ENCODE data around the gene PROM1.

Gene PROM1, protein sequence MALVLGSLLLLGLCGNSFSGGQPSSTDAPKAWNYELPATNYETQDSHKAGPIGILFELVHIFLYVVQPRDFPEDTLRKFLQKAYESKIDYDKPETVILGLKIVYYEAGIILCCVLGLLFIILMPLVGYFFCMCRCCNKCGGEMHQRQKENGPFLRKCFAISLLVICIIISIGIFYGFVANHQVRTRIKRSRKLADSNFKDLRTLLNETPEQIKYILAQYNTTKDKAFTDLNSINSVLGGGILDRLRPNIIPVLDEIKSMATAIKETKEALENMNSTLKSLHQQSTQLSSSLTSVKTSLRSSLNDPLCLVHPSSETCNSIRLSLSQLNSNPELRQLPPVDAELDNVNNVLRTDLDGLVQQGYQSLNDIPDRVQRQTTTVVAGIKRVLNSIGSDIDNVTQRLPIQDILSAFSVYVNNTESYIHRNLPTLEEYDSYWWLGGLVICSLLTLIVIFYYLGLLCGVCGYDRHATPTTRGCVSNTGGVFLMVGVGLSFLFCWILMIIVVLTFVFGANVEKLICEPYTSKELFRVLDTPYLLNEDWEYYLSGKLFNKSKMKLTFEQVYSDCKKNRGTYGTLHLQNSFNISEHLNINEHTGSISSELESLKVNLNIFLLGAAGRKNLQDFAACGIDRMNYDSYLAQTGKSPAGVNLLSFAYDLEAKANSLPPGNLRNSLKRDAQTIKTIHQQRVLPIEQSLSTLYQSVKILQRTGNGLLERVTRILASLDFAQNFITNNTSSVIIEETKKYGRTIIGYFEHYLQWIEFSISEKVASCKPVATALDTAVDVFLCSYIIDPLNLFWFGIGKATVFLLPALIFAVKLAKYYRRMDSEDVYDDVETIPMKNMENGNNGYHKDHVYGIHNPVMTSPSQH

DNA sequence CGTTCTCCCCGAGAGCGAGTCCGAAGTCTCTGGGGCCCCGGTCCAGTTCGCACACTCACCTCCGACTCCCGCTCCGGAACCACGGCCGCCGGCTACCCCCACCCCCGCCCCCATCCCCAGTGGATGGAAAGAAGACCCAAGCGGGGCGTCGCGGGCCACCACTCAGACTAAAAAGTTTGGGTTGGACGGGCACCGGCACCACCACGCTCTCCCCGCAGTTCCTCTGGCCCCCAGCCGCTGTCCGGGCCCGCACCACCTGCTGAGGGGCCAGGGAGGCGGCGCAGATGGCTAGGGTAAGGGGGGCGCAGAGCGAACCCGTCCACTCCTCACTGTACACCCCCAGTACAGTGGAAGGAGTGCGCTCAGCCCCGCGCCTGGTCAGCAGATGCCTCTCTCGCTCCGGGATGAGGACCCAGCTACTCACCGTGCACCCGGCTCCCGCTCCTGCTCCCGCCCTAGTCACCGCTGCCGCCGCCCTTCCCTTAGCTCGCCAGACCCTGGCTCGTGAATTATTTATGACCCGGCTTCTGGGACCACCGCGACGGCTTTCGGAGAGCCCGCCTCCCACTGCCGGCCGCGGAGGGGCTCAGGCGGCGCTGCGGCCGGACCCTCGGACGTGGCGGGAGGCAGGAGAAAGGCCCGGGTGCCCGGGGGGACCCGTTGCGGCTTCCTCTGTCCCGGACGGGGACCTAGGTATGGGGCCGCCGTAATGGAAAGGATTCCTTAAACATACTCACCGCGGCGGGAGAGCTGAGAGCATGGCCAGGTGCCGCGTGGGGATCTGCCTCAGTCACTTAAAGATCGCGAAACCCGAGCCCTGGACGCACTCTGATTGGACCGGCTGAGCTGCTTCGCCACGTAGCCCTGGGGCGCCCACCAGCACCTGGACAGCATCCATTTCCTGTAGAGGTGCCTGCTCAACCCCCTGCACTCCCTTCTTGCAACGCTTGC lies at the start of gene PROM1:
TSS of gene PROM1 (minus strand) at position 783 of the 951 bp plus-strand sequence. CDS start 8,117 bp downstream, outside the sequence.
- DNase-seq = no peak
- in situ Hi-C loops (cut with MboI; ENCODE audit: low pct_unique_long_range_greater_than_20kb, low sequenced_read_pairs) = no loop called here

DNA sequence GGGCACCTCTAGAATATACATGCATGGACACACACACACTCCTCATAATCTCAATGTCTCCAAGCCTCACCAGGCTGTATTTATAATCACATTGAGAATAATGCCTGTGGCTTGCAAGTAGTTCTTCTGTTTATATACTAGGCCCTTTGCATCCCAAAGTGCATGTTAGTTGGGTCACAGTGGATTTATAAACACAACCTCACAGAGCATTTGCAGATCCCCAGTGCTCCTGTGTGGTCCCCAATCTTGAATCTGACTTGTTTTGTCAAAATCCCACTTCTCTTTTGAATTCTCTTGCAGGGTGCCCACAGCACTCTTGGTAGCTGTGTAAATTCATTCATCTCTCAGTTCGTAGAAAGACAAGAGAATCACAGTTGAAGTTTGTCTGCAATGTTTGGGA lies 49.6 kb upstream of the PROM1 start:
- in situ Hi-C loops (cut with MboI; ENCODE audit: low pct_unique_long_range_greater_than_20kb, low sequenced_read_pairs) = no loop called here
- no peak for DNase-seq

DNA sequence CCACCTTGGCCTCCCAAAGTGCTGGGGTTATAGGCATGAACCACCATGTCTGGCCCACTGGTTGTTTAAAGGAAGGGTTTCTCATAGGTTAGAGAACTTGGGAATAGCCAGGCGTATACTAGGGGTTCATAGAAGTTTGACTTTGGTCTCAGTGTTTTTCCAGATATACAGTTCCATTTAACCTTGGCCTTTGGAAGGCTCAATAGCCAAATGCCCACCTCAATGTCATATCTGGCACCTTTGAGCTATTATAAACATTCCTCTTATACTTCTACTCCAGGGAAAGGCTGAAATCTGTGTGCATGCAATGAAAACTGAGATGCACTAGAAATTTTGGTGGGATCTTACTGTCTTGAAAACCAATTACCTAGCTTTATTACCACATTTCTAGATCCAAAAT lies 47.5 kb upstream of the PROM1 start:
- in situ Hi-C loops (cut with MboI; ENCODE audit: low pct_unique_long_range_greater_than_20kb, low sequenced_read_pairs) = no loop called here
- no peak for DNase-seq

DNA sequence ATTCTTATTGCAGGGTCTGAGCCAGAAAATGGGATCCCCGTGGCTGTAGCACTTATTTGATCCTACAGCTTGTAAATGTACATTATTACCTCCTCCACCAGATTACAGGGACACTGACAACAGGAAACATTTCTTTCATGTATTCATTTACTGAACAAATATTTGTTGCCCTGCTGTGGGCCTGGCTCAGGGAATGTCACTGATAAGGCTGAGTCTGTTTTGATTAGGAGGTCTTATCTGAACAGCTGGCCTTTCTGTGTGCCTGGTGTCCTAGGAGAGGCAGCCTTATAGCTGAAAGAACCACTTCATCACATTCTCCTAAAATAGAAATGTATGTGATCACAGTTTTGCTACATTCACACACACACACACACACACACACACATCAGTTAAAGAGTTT lies 45.5 kb upstream of the PROM1 start:
- in situ Hi-C loops (cut with MboI; ENCODE audit: low pct_unique_long_range_greater_than_20kb, low sequenced_read_pairs) = no loop called here
- no peak for DNase-seq

DNA sequence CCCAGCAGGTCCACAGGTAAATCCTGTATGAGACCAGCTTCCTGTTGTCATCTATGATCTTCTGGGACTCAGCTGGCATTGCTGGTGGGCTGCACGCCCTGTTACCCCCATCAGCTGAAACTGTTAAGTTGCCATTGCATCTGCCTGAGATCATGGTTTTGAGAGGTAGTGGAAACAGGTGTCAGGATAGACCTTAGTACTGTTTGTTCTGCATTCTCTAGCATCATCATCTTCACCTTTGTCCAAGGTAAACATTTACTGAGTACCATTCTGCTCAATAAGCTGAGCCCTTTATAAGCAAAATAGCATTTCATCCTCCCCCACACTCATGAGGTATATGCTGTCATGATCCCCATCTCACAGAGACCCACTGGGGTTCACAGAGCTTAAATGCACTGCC lies 42.9 kb upstream of the PROM1 start:
- in situ Hi-C loops (cut with MboI; ENCODE audit: low pct_unique_long_range_greater_than_20kb, low sequenced_read_pairs) = no loop called here
- no peak for DNase-seq

DNA sequence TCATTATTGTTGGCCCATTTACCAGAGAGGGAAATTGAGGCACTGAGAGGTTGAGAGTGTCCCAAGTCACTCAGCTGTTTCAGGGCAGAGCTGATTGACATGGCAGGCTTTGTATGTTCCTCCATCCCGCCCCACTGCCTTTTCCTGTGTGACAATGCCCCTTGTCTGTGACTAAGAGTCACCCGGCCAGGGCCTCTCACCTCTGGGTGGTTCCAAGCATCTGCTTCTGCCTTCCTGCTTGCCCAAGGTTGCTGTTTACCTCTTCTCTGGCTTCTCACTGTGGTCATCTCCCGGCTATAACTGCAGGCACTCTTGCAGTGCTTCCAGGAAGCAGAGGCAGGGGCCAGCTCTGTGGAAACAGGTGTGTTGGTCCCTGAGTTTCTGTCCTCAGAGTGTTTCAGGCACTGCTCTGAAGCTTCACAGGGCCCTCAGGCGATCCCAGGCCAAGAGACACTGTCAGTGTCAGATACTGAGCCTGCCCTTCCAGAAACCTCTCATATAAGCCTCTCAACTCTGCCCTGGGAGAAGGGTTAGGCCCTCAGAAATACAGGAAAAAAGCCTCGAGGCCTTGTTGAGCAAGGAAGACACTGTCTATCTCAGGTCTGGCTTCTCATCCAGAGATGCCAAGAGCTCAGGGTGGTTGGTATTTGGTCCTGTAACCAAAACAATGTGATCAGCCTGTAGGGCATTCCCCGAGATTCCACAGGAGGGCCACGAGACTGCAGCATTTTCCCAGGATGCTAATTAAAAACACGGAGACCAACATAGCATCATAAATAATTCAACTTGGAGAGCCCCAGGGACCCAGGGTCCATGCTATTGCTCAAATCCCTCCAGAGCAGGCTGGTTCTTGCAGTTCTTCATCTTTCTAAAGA lies 42.0 kb upstream of the PROM1 start:
- in situ Hi-C loops (cut with MboI; ENCODE audit: low pct_unique_long_range_greater_than_20kb, low sequenced_read_pairs) = no loop called here

DNA sequence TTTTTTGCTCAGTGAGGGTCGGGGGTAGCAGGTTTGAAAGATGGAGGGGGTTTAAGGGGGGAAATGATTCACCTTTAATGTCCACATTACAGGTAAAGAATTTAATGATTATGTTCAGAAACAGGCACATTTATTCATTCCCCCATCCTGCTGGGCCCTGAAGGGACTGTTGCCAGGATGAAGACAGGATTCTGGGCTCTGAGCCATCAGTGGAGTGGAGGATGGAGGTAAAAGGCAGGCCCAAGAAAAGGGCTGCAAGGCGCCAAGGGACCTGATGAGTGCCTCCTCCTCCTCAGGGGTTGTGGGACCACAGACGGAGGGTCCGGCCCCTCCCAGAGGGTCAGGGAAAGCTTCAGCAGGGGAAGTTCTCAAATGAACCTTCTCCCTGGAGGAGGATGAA lies 40.4 kb upstream of the PROM1 start:
- no peak for DNase-seq
- in situ Hi-C loops (cut with MboI; ENCODE audit: low pct_unique_long_range_greater_than_20kb, low sequenced_read_pairs) = no loop called here

More for the DNA sequence above, 42.0 kb upstream of the PROM1 start:
- DNase-seq = no peak

DNA sequence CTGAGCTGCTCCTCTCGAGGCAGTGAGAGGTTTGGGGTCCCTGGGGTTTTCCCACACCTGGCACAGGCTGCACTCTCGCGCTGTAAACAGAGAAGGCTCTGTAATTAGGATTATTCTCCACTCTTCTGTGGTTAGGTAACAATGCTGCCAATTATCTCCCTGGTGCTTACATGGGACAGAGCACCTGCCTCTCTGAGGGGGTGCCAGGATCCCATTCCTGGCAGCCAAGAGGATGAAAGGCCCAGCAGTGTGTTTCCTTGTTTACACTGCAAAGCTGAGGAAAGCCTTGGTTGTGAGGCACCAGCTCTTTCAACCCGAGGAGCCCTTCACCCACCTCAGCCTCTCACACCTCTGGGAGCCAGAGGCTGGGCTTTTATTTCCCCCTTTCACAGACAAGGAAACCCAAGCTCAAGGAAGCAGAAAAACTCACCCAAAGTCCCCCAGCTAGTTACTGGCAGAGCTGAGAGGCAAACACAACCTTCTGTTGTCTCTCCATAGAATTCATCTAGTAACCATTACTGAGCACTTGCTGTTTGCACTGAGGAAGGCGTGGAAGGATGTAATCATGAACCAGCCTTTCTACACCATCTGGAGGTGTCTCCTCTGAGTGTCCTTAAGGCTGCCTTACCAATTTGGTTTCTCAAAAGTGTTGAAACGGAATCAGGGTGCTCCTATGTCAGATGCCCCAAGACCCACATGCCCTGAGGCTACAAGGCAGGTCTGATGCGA lies 39.7 kb upstream of the PROM1 start:
- no peak for DNase-seq
- in situ Hi-C loops (cut with MboI; ENCODE audit: low pct_unique_long_range_greater_than_20kb, low sequenced_read_pairs) = no loop called here

DNA sequence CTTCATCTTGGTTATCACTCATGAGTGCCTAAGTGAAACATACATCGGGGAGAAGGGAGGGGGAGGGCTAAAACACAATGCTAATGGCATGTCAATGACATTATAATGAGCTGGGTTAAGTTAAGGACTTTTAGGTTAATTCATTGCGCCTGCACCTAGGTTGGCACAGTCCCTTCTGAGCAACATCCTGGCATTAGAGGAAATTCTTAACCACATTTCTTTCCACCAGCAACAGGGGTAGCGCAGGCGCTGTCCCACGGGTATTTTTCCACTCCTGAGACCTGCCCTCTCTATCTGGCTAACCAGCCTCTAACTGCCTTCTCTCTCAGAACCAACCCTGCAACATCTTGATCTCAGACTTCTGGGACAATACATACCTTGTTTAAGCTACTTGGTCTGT lies 39.0 kb upstream of the PROM1 start:
- no peak for DNase-seq
- in situ Hi-C loops (cut with MboI; ENCODE audit: low pct_unique_long_range_greater_than_20kb, low sequenced_read_pairs) = no loop called here

DNA sequence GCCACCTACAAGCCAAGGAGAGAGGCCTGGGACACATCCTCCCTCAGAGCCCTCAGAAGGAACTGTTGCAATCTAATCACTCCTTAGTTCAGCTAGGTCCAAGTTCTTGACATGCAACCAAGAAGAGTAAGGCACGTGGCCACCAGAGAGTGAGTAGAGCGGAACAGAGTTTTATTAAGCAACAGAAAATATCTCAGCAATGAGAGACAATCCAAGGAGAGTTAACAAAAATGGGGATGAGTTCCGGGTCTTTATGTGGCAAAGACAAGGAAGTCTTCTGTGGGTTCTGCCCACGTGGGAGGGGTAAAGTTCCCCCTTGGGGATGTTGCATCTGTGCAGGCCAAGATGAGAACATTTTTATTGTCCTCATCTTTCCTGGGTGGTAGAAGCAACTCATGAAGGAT lies 38.5 kb upstream of the PROM1 start:
- in situ Hi-C loops (cut with MboI; ENCODE audit: low pct_unique_long_range_greater_than_20kb, low sequenced_read_pairs) = no loop called here
- DNase-seq = no peak

DNA sequence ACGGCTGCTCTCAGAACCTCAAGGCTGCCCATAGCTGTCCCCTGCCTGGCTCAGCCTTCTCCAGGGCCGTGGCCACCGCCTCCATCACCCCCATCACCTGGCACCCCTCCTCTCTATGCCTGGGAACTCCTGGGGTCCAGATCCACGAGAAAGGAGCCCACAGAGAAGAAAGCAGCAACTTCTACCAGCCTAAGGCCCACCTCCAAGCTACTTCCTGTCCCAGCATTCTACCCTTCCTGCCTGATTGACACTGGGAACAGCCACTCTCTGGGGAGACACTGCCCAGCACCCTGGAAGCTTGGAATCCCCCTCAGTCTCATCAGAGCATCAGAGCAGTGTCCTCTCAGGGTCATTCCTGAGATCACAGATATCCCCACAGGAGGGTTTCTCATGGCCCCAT lies 36.9 kb upstream of the PROM1 start:
- in situ Hi-C loops (cut with MboI; ENCODE audit: low pct_unique_long_range_greater_than_20kb, low sequenced_read_pairs) = no loop called here

DNA sequence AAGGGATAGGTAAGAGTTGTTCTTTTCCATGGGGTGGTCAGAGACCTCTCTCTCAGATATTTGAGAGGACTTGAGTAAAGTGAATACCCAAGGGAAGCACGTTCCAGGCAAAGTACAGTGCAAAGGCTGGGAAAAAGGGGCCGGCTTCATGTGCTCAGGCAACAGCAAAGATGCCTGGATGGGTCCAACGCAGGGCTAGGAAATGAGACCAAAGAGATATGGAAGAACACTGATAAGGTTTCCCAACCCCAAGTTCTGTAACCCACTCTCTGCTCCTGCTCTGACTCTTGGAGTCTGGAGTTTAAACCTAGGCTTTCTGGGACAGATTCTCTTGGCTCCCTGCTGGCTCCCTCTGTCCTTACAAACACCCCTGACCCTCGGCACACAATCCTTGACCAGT lies 36.2 kb upstream of the PROM1 start:
- in situ Hi-C loops (cut with MboI; ENCODE audit: low pct_unique_long_range_greater_than_20kb, low sequenced_read_pairs) = no loop called here
- no peak for DNase-seq

More for the DNA sequence above, 36.9 kb upstream of the PROM1 start:
- DNase-seq = no peak

DNA sequence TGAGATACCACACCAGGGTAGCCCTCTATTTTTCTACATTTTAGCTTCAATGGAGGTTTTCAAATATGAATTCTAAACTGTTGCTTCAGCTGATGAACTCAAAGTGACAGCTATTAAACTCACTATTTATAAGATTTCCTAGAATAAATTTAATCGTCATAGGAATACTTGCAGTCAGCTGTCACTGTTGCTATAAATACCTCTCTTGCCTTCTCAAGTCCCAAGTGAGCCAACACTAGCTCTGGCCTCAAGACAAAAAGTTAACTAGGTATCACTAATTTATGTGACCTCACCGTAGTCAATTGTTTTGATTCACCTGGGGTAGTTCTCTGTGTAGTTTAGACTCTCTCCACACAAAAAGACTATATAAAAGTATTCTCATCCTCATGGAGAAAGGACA lies 34.3 kb upstream of the PROM1 start:
- in situ Hi-C loops (cut with MboI; ENCODE audit: low pct_unique_long_range_greater_than_20kb, low sequenced_read_pairs) = no loop called here
- DNase-seq = no peak

DNA sequence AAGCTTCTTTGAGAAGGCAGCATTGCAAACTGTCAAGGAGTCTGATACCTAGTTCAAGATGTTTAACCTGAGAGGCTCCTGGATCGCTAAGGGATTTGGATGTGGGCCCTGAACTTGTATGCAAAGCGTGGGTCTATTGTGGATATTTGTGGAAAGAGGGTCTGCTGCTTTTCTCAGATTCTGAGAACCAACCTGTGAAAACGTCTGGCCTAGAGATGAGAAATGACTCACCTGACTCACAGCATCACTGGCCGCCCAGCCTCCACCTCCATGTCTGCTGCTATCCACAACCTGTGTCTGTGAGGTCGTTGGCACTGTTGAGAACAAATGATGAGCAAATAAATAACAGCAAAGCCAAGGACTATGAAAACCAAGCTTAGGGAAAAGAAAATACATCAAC lies 33.3 kb upstream of the PROM1 start:
- no peak for DNase-seq
- in situ Hi-C loops (cut with MboI; ENCODE audit: low pct_unique_long_range_greater_than_20kb, low sequenced_read_pairs) = no loop called here

DNA sequence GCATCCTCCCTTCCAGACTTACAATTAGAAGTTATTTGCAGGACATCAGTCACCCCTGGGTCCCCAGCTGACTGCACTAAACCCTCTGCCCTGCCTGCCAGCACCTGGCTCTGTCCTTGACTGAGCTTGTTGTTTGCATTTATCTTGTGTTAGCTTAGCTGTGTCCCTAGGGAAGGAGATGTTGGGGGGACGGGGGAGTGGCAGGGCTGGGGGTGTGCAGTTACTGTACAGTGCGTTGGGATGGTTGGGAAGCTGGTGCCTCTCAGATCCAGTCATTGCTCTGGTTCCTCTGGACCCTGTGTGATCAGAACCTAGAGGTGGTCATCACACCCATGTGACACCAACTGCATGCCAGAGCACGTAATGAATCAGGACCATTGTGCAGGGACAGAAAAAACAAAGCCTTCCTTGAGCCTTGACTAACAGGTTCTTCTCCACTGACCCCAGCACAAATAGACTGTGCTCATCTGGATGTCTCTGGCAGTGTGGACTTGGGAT lies 32.7 kb upstream of the PROM1 start:
- no peak for DNase-seq

DNA sequence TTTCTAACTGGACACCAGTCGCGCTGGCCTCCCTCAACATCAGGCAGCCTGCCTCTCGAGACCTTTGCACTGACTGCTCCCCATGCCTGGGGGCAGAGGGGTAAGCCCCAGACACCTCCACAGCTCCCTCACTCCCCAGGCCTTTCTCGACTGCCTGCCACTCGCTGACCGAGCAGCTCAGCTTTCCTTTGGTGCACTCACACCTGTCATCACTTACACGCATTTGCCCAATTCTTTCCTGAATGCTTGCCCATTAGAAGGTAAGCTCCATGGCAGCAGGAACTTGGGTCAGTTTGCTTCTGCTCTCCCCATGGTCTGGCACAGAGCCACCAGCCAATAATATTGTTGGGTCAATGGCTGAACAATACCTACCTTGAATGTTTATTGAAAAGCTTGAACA lies 32.2 kb upstream of the PROM1 start:
- in situ Hi-C loops (cut with MboI; ENCODE audit: low pct_unique_long_range_greater_than_20kb, low sequenced_read_pairs) = no loop called here
- DNase-seq = no peak

More for the DNA sequence above, 32.7 kb upstream of the PROM1 start:
- in situ Hi-C loops (cut with MboI; ENCODE audit: low pct_unique_long_range_greater_than_20kb, low sequenced_read_pairs) = no loop called here

DNA sequence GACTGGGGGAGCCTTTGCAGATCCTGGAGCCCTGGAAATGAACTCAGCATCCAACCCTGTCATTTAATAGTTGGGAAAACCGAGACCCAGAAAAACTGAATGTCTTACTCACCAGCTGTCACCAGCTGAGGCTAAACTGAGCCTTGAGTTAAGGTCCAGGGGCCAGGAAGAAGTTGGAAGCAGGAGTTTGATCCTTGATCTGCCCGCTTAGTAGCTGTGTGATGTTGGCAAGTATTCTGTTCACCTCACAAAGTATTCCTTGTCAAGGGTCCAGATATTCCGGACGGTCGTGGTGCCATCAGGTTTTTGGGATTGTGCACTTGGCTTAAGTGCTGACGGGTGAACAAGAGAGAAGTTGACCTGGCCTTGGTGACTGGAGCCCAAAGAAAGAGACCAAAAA lies 30.7 kb upstream of the PROM1 start:
- no peak for DNase-seq
- in situ Hi-C loops (cut with MboI; ENCODE audit: low pct_unique_long_range_greater_than_20kb, low sequenced_read_pairs) = no loop called here

DNA sequence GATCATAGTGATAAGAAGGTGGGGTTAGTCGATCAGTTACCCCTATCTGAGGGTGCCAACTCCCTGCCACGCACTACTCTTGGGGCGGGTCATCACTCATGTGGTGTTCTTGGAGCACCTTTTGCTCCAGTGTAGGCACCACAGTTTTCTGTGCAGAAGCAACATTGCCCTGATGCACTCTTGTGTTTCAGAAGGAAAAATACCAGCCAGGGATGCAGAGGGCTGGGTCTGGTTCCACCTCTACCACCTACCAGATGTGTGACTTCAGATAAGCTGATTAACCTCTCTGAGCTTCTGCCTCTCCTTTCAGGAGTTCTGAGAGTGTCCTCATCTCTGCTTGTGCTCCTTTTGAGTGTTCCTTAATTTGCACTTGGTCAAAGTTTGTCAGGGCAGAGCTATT lies 29.9 kb upstream of the PROM1 start:
- DNase-seq = no peak
- in situ Hi-C loops (cut with MboI; ENCODE audit: low pct_unique_long_range_greater_than_20kb, low sequenced_read_pairs) = no loop called here

Measured in KBM-7 (cell line).